ENCODE measurements around the gene HLA-DMA.

DNA sequence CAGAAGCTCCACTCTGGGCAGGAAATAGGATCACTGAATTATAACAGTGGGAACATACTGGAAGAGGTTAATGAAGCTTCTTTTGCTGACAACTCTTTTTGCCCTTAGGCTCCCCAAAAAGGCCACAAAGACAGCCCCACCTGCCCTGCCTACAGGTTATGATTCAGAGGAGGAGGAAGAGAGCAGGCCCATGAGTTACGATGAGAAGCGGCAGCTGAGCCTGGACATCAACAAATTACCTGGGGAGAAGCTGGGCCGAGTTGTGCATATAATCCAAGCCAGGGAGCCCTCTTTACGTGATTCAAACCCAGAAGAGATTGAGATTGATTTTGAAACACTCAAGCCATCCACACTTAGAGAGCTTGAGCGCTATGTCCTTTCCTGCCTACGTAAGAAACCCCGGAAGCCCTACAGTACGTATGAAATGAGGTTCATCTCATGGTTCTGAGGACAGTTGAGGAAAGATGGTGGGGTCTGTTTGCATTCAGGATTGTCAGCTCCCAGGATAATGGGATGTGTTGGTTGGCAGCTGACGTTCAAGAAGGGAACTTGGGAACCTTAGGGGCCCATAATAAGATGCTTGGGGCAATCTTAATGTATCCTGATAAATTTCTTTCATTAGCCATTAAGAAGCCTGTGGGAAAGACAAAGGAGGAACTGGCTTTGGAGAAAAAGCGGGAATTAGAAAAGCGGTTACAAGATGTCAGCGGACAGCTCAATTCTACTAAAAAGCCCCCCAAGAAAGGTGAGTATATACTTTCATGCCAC, 27.0 kb upstream of the HLA-DMA start:
- TF ChIP-seq GATA2 (IDR thresholded peaks at IDR 0.05; ENCODE audit: low read depth, low read length) = no peak
- TF ChIP-seq GATA3 (IDR thresholded peaks at IDR 0.05; ENCODE audit: low read depth, low read length) = no peak
